H1 (cell line): Measurements from ENCODE around the gene PARP4.

Experiments used
- CTCF ChIP-seq, 3 experiments: IDR thresholded peaks; 1 replicate in 2 of 3; 2 replicates in 1 of 3; pipeline versions ENCODE4 v1.5.1 to v1.6.1; 2011; ENCODE audit warnings: low read length in 3 of 3, mild to moderate bottlenecking in 3 of 3, inconsistent platforms in 2 of 3, low read depth in 1 of 3, moderate library complexity in 1 of 3; ENCODE audit not compliant: insufficient read depth in 1 of 3; ENCODE audit errors: control extremely low read depth in 1 of 3
- EP300 ChIP-seq, 2 experiments: IDR thresholded peaks; 1 replicate in 1 of 2; 2 replicates in 1 of 2; pipeline ENCODE4 v1.6.1; 2011 to 2012; ENCODE audit warnings: low read depth in 2 of 2, low read length in 2 of 2, mild to moderate bottlenecking in 2 of 2, borderline replicate concordance in 1 of 2, inconsistent platforms in 1 of 2, moderate library complexity in 1 of 2
- EZH2 ChIP-seq: fragments of 200-600 bp; sonication (generic); IDR thresholded peaks from 2 replicates; pipeline ENCODE4 v1.7.1; 2012; ENCODE audit warnings: low read depth, mild to moderate bottlenecking, moderate library complexity, low read length, inconsistent platforms; ENCODE audit not compliant: severe bottlenecking
- KDM1A ChIP-seq: fragments of 200-600, 300-600 bp; sonication (generic); IDR thresholded peaks from 2 replicates; pipeline ENCODE4 v1.7.1; 2016; ENCODE audit warnings: mild to moderate bottlenecking, low read length, borderline replicate concordance
- POLR2A ChIP-seq, 2 experiments: IDR thresholded peaks; 1 replicate in 1 of 2; 2 replicates in 1 of 2; pipeline ENCODE4 v1.6.1; 2011; ENCODE audit warnings: low read depth in 2 of 2, low read length in 2 of 2, mild to moderate bottlenecking in 2 of 2; ENCODE audit errors: control extremely low read depth in 1 of 2
- RXRA ChIP-seq: IDR thresholded peaks from 2 replicates; pipeline ENCODE4 v1.6.1; 2011; ENCODE audit warnings: low read depth, mild to moderate bottlenecking, low read length, moderate library complexity; ENCODE audit not compliant: insufficient read depth
- SP1 ChIP-seq: IDR thresholded peaks from 2 replicates; pipeline ENCODE4 v1.6.1; 2011; ENCODE audit warnings: low read depth, low read length
- TAF1 ChIP-seq: IDR thresholded peaks from 2 replicates; pipeline ENCODE4 v1.6.1; 2011; ENCODE audit warnings: mild to moderate bottlenecking, low read depth, low read length
- TEAD4 ChIP-seq: IDR thresholded peaks from 2 replicates; pipeline ENCODE4 v1.6.1; 2012; ENCODE audit warnings: low read depth, low read length, inconsistent platforms, mixed read lengths
- USF2 ChIP-seq: IDR thresholded peaks from 2 replicates; pipeline ENCODE4 v1.6.1; 2011; ENCODE audit warnings: low read length, improper control_type of control experiment
- YY1 ChIP-seq: IDR thresholded peaks from 2 replicates; pipeline ENCODE4 v1.6.1; 2011; ENCODE audit warnings: low read depth, mild to moderate bottlenecking, low read length
- ZNF274 ChIP-seq: IDR thresholded peaks from 2 replicates; pipeline ENCODE4 v1.7.0; 2012; ENCODE audit warnings: low read length, borderline replicate concordance; ENCODE audit errors: extremely low read depth

- no peak for TF ChIP-seq TEAD4
- TF ChIP-seq CTCF (IDR thresholded peaks at IDR 0.05; ENCODE audit: control extremely low read depth in 1 of 3, insufficient read depth in 1 of 3, low read depth in 1 of 3, low read length in 3 of 3): no peak
- TF ChIP-seq KDM1A: no peak
- TF ChIP-seq TAF1: no peak
- TF ChIP-seq SP1: no peak
- TF ChIP-seq RXRA: no peak
- no peak for TF ChIP-seq USF2
- no peak for TF ChIP-seq EP300 (IDR thresholded peaks at IDR 0.05; ENCODE audit: borderline replicate concordance in 1 of 2, low read depth in 2 of 2, low read length in 2 of 2)
- no peak for TF ChIP-seq POLR2A (IDR thresholded peaks at IDR 0.05; ENCODE audit: control extremely low read depth in 1 of 2, low read depth in 2 of 2, low read length in 2 of 2)
- TF ChIP-seq YY1: no peak
- no peak for TF ChIP-seq ZNF274
- no peak for TF ChIP-seq EZH2
Measured at GRCh38 chr13:24396821-24397220, 115.8 kb downstream of the PARP4 start.
